T-helper 17 cell (primary cell): ENCODE measurements around the gene FSTL4. TPM values are rescaled to one million over a fixed set of nuclear protein-coding genes. Genes with fewer than 3 reads are reported as not detected.
A peak's percentile ranks its signal among the peaks of the same experiment; 100 is the strongest.

Experiments
- ATAC-seq: fragments of 150-1000 bp; cut with Tn5 transposase; 2 replicates; pipeline ENCODE4 v1.10.0; 2021; ENCODE audit warnings: mild to moderate bottlenecking, moderate library complexity
- DNase-seq, 3 donors: peaks; one replicate each; pipeline versions ENCODE4 v3.0.0 to v3.0.0-alpha.2; 2020 to 2021
- H3K9me3 ChIP-seq: one replicate; pipeline ENCODE4 v1.7.0; 2013; ENCODE audit warnings: low read length, mild to moderate bottlenecking; ENCODE audit not compliant: control insufficient read depth, poor library complexity, severe bottlenecking
- H3K27ac Mint-ChIP-seq: one replicate; pipeline ENCODE4 v1.8.0; 2022; ENCODE audit warnings: mild to moderate bottlenecking, moderate library complexity, mixed read lengths
- H3K27me3 Mint-ChIP-seq: one replicate; pipeline ENCODE4 v1.8.0; 2022; ENCODE audit warnings: mixed read lengths
- H3K36me3 Mint-ChIP-seq: one replicate; pipeline ENCODE4 v1.8.0; 2022; ENCODE audit warnings: low read depth, mixed read lengths
- H3K4me1 Mint-ChIP-seq: one replicate; pipeline ENCODE4 v1.8.0; 2022; ENCODE audit warnings: mild to moderate bottlenecking, mixed read lengths
- H3K4me3 Mint-ChIP-seq: one replicate; pipeline ENCODE4 v1.8.0; 2022; ENCODE audit warnings: mild to moderate bottlenecking, moderate library complexity, mixed read lengths
- total RNA-seq, 4 donors: library from RNA in 2 of 4; stranded (reverse) in 2 of 4; gene quantifications; one replicate each; pipeline ENCODE4 v1.2.3 and lab custom pipeline; 2022 to 2026

The FSTL4 gene
- total RNA-seq, 2 donors from 2014 or later, result 0.26 TPM; not detected in 1

DNA sequence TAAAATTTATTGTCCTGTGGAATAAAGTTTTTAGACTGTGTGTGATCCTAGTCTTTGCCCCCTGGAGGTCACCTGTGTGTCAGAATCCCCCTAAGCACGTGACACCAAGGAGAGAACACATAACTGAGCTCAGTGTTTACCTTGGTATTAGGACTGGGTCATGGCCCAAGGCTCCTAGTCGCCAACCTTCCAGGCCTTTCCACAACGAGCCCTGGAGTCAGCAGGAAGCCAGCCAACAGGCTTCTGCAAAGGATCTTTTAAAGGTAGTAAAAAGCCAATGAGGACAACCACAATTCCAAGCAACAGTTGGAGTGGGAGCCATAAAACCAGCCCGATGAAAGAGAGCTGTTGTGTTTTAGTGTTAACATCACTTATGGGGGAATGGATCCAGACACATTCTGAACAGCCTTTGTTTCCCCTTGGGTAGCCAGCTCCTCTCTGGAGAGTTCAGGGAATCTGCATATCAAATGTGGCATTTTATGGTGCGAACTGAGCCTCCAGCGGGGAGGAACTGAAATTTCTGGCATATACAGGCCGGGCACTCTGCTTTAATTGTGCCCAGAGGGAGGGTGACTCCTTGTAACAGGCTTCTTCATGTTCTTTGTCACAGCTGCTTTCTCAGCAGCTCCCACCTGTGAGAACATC is 239.9 kb downstream of the FSTL4 start:
- DNase-seq (no peak), ATAC-seq (no peak)
- H3K36me3 Mint-ChIP-seq, result peaks cover 2% of the 10 kb centered on the region
- H3K27me3 Mint-ChIP-seq, result peaks cover 53% of the 10 kb centered on the region
- peaks cover 2% of the 10 kb centered on the region for H3K4me1 Mint-ChIP-seq
- H3K27ac Mint-ChIP-seq, result no peak overlapping the region
- H3K9me3 ChIP-seq, result no peaks in the 10 kb centered on the region
- H3K4me3 Mint-ChIP-seq, result no peak overlapping the region

DNA sequence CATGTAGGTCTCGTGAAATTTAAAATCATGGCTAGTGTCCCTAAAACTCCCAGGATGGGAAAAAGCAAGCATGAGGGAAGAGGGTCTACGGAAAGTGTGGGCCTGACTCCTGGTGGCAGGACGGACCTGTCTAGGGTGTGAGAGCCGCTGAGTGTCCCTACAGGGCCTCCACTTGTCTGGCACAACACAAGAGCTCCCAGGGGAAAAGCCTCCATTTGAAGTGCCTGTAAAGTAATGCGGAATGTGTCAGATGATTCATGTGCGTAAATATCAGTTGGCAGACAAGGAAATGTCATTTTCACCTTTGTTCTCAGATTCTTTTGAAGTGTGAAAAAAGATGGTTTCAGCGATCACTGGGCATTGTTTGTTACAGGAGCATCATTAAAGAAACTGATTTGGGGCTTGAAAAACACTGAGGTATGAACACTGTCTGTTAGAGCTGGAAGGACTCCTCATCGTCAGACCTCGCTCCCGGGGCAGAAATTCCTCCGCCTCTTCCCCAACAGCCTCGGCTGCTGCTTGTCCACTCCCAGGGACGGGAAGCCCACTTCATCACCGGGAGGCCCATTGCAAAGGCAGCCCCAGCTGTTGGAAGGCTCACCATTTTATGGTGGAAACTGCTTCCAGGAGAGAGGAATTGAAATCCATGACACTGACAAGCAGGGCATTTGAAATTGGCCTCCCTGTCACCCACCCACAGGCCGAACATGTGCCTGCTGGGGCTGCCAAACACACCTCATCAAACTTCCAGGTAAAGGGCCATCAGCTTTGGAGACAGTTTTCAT is 240.8 kb downstream of the FSTL4 start:
- no peaks in the 10 kb centered on the region for H3K9me3 ChIP-seq
- peaks cover 54% of the 10 kb centered on the region for H3K27me3 Mint-ChIP-seq
- ATAC-seq (no peak), DNase-seq (no peak)
- H3K4me3 Mint-ChIP-seq, result no peak overlapping the region
- peaks cover 2% of the 10 kb centered on the region for H3K4me1 Mint-ChIP-seq
- no peak overlapping the region for H3K27ac Mint-ChIP-seq
- peaks cover 2% of the 10 kb centered on the region for H3K36me3 Mint-ChIP-seq

DNA sequence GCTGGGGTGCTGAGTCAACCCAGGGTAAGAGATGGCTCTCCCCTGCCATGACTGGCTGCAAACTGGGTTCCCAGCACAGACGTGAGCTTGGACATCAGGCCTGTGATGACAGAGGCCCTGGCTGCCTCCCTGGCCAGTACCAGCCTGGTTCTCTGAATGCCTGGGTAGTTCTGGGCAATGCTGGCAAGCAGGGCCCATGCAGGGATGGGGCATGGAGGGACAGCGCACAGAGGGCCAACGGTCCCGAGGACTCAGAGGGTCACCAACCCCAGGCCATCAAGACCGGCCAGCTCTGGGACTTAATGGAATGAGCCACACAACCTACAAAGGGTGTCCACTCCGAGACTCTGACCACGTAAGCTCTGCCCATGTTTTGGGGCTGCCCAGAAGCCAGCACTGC is 241.4 kb downstream of the FSTL4 start:
- H3K9me3 ChIP-seq, result no peaks in the 10 kb centered on the region
- Mint-ChIP-seq H3K27me3 (peaks cover 60% of the 10 kb centered on the region), H3K4me1 (peaks cover 2% of the 10 kb centered on the region), H3K27ac (no peak overlapping the region), H3K4me3 (no peak overlapping the region), H3K36me3 (peaks cover 2% of the 10 kb centered on the region)
- no peak for DNase-seq
- no peak for ATAC-seq

DNA sequence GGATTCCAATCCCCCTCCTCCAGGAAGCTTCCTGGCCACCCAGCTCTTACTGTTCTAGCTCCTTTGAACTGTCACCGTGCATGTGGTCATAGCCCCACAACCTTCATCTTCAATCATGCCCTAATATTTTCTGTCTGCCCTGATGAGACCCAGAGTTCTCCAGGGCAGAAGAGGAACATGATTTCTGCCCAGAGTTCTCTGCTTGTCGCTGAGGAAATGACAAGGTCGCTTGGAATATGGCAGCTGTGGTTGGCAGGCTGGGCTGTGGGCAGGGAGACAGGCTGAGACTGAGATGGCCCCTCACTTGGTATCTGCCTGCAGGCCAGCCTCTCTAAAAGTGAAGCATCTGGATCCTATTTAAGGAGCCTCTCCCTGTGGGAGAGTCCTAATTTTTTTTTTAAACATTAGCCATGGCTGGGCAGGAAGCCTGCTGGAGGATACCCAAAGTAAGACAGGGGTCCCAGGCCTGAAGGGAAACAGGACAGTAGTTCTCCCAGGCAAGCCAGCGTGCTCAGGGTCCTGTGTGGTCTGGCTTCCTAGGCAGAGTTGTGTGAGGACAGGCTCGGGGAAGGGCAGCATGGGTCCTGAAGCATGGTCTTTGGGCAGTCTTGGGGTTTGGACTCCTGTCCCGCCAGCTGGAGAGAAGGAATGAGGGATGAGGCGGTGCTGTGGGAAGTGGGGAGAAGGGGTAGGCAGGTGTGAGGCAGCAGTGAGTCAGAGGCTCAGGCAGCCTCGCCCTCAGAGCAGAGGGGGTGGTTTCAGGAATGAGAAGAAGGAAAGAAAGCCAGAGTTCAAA is 242.1 kb downstream of the FSTL4 start:
- peaks cover 2% of the 10 kb centered on the region for H3K4me1 Mint-ChIP-seq

DNA sequence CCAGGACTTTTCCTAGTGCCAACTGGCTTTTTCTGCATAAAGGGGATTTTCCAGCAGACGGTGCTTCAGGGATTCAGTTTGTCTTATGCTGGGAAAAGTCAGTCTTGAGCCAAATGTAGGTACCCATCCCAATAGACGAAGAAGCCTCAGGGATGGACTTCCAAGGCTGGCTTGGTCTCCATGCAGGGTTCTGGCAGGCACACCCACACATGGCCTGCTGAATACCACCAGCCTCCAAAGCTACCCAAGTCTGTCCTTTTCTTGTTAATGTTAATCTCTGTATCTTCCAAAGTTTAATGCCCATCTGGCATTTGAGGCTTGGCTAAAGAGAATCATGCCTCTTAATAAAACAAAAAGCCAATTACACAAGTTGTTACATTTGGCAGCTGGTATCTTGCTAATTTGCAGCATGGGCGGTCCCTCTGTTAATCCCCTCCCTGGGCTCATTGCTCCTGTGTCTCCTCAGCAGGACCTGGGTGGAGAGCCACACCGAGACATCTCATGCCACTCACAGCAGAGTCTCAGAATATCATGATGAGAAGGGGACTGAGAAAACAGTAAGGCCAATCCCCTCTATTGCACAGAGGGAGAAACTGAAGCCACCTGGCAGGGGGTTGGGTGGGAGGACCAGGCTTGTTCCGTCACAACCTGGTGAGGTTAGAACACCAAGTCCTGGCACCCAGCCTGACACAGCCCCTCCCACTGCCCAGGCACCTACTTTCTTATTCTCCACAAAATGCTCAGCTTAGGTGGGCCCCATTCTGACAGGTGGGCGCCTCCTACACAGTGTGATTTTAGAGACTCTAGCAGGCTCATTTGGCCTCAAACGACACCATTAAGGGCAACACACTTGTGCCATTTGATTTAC is 243.2 kb downstream of the FSTL4 start:
- H3K36me3 Mint-ChIP-seq, result peaks cover 2% of the 10 kb centered on the region
- H3K4me3 Mint-ChIP-seq, result no peak overlapping the region
- H3K27ac Mint-ChIP-seq, result no peak overlapping the region
- ATAC-seq (no peak), DNase-seq (no peak)
- H3K27me3 Mint-ChIP-seq, result peaks cover 58% of the 10 kb centered on the region
- no peaks in the 10 kb centered on the region for H3K9me3 ChIP-seq
- peaks cover 2% of the 10 kb centered on the region for H3K4me1 Mint-ChIP-seq

More for the DNA sequence above, 242.1 kb downstream of the FSTL4 start:
- H3K9me3 ChIP-seq, result no peaks in the 10 kb centered on the region
- peaks cover 2% of the 10 kb centered on the region for H3K36me3 Mint-ChIP-seq
- DNase-seq (no peak), ATAC-seq (no peak)
- no peak overlapping the region for H3K4me3 Mint-ChIP-seq
- peaks cover 62% of the 10 kb centered on the region for H3K27me3 Mint-ChIP-seq
- H3K27ac Mint-ChIP-seq, result no peak overlapping the region

DNA sequence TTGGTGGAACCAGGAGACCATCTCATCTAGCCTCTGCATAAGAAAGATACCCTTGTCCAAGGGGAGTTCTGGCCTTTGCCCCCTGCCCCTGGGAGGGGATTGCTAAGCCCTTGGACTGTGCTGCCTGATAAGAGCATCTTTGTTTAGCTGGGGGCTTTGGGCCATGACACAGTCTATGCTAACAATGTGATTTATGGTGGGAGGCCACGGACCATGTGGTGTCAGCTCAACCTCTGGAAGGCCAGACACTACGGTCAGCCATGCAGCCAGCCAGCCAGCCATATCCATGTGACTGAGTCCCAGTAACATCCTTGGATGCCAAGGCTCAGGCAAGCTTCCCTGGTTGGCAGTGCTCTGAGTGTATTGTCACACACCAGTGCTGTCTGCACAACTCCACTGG is 244.4 kb downstream of the FSTL4 start:
- DNase-seq, result no peak
- no peak for ATAC-seq
- no peak overlapping the region for H3K4me3 Mint-ChIP-seq
- H3K27me3 Mint-ChIP-seq, result peaks cover 58% of the 10 kb centered on the region
- H3K9me3 ChIP-seq, result no peaks in the 10 kb centered on the region
- peaks cover 4% of the 10 kb centered on the region for H3K4me1 Mint-ChIP-seq
- no peak overlapping the region for H3K27ac Mint-ChIP-seq
- peaks cover 2% of the 10 kb centered on the region for H3K36me3 Mint-ChIP-seq

DNA sequence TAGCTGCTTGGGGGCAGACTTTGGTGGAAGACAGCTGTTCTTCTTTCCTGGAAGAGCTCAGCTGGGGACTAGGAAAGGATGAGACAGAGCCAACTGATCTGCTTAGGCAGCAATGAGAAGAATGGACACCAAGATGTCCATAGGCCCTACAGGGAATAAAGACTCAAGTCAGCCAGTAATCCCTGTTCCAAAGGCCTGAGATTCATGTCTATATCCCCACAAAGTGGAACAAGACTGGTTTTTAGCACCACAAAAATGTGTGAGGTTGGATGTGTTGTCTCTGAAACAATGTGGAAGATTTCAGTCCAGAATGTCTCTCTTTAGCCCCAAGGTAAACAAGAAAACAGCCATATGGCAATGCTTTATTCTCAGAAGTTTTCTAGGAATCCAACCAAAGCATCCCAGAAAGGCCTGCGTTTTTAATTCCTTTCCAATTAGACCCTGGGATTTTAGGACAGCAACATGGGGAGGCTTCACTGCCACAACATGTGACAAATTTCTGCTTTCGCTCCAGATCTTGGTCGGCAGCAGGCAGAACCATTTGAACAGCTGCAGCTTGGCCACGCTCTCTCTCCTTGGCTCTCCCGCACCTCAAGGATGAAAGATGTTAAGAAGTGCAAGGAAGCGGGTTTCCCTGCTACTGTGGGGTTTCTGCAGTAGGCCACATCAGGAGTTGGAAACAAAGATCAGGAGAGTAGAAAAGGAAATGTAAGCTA is 245.1 kb downstream of the FSTL4 start:
- Mint-ChIP-seq H3K4me3 (no peak overlapping the region), H3K27ac (no peak overlapping the region), H3K4me1 (peaks cover 4% of the 10 kb centered on the region), H3K27me3 (peaks cover 57% of the 10 kb centered on the region), H3K36me3 (peaks cover 2% of the 10 kb centered on the region)
- DNase-seq (no peak), ATAC-seq (no peak)
- no peaks in the 10 kb centered on the region for H3K9me3 ChIP-seq

DNA sequence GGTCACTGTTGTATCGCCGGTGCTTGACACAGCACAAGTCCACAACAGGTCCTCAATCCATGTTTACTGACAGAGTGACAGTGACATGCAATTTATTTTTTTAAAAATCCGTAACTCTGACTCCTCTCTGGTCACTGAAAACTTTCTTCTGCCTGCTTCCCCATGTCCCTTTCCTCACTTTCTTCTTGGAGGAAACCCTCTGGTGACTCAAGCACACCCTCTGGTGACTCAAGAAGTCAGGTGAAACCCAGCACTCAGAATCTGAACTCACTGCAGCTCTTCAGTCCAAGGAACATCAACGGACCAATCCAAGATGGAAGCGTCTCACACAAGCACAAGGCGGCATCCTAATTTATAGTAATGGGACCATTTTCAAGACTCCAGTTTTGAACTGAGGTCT is 245.9 kb downstream of the FSTL4 start:
- DNase-seq, result no peak
- peaks cover 4% of the 10 kb centered on the region for H3K4me1 Mint-ChIP-seq
- H3K9me3 ChIP-seq, result no peaks in the 10 kb centered on the region
- H3K36me3 Mint-ChIP-seq, result peaks cover 2% of the 10 kb centered on the region
- peaks cover 50% of the 10 kb centered on the region for H3K27me3 Mint-ChIP-seq
- ATAC-seq, result no peak
- no peak overlapping the region for H3K4me3 Mint-ChIP-seq
- peak overlapping the region; percentile 54 for H3K27ac Mint-ChIP-seq

DNA sequence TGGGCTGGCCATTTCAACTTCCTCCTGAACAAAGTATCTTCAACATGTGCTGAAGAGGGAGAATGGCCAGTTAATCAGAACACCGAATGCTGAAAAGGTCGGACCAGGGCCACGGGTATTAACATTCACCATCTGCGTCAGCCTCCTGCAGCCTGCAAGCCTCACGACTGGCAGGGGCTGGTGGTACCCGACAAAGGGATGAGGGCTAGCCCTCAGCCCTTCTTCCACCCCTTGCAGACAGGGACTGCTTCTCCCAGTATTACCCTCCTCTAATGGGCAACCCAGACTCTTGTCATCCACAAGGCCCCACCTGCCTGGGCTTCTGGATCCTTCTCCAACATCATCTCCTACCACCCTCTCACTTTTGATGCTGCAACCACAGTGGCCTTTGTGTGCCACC is 246.6 kb downstream of the FSTL4 start:
- ATAC-seq (no peak), DNase-seq (no peak)
- peaks cover 4% of the 10 kb centered on the region for H3K4me1 Mint-ChIP-seq
- no peak overlapping the region for H3K4me3 Mint-ChIP-seq
- H3K36me3 Mint-ChIP-seq, result no peaks in the 10 kb centered on the region
- H3K27me3 Mint-ChIP-seq, result peaks cover 50% of the 10 kb centered on the region
- H3K9me3 ChIP-seq, result no peaks in the 10 kb centered on the region
- peak overlapping the region; percentile 54 for H3K27ac Mint-ChIP-seq

DNA sequence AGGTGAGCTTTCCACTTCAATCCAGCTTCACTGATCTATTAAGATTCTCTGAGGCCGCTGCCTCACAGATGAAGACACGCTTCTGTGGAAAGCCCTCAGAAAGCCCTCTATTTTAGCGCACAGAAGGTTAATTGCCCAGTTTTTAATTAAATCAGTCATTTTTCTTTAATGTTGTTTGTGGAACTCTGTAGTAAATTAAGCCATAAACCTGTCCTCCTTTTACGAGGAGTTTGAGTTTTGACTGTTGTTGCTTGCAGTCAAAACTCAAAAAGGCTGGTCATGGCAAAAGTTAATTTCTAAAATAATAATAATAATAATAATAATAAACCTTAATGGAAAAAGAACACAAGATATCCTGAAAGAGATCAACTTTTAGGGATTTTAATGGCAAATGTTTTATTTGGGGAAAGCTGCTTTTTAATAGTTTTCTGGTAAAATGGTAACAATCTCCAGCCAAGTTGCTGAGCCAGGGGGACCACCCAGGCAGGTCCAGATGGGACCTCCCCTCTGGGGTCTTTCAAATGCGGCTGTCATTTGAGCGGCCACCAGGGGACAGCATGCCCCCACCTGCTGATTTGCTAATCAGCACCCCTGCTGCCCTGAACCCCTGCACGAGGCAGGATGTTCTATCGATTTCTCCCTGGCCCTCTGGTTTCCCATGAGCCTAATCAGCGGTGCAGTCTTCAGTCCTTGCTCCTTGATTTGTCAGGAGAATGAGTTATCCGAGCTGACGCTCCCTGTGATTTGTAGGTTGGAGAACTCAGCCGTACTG is 247.2 kb downstream of the FSTL4 start:
- Mint-ChIP-seq H3K4me3 (no peak overlapping the region), H3K27me3 (peaks cover 44% of the 10 kb centered on the region), H3K4me1 (peaks cover 2% of the 10 kb centered on the region), H3K27ac (peak overlapping the region; percentile 54), H3K36me3 (no peaks in the 10 kb centered on the region)
- DNase-seq (no peak), ATAC-seq (no peak)
- no peaks in the 10 kb centered on the region for H3K9me3 ChIP-seq

DNA sequence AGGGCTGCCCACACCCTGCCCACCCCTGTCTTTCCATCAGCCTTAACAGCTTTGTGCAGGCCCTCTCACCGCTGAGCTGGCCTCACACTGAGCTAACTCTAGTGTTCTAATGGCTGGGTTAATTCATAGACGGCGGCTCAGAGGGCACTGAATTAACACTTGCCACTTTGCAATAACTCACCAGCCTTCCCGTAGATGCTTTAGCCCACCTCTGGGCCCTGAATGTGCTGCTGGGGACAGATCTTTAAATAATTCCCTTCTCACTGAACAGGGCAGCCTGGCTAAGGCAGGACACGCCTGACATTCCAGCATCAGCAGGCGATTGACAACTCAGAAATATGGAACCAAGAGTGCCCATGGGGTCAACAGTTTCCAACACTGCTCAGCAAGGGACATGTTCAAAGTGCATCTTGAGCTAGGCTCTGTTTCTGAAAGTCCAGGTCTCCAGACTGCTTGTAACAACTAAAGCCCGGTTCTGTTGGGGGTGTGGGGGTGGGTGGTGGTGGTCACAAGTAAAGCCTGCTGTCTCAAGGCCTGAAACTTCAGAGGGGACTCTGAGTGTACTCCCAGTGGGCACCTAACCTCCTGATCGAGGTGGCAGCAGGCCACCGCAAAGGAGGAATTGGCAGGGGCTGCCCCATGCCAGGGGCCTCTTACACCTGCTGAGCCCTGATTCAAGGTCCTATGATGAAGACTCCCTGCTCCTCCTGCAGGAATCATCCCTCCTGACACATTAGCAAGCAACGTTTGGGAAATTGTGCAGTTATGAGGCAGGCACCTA is 248.3 kb downstream of the FSTL4 start:
- Mint-ChIP-seq H3K27ac (no peak overlapping the region), H3K36me3 (no peaks in the 10 kb centered on the region), H3K4me1 (peaks cover 2% of the 10 kb centered on the region), H3K4me3 (no peak overlapping the region), H3K27me3 (peaks cover 47% of the 10 kb centered on the region)
- no peak for DNase-seq
- H3K9me3 ChIP-seq, result no peaks in the 10 kb centered on the region
- ATAC-seq, result no peak
